ENCODE measurements around the gene LIMS1. TPM values are rescaled to one million over a fixed set of nuclear protein-coding genes. Genes with fewer than 3 reads are reported as not detected.

Gene LIMS1
- polyA plus RNA-seq, 3 donors, result 44.0 to 130 (median 124) TPM

DNA sequence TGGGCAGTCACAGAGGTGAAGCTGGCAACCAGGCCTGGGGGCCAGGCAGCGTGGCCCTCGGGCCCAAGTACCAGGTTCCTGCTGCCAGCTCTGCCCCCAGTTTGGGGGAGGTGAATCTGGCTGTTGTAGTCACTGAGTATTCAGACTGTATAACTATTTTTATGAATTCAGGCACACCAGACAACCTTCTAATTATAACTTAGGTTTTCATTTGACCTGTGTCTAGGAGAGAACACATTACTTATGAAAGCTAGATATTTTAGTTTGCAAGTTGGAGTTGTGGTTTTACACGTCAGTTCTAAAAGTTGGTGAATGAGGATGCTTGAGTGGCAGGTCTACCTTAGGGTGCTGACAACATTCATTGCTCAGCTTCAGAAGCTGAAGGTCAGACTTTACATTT lies 71.7 kb downstream of the LIMS1 start:
- Histone ChIP-seq H3K9ac (ENCODE audit: insufficient read depth, low read length, poor library complexity, severe bottlenecking) (no peak overlapping the region), H3K27me3 (ENCODE audit: control insufficient read depth in 2 of 2, insufficient read depth in 2 of 2, low read length in 2 of 2) (no peaks in the 10 kb centered on the region), H3K27ac (ENCODE audit: low read depth in 1 of 2, low read length in 2 of 2) (peak overlapping the region in 1 of 2 donors; percentile 58), H2AFZ (ENCODE audit: insufficient read depth, low read depth, low read length, poor library complexity, severe bottlenecking) (no peak overlapping the region), H3K4me3 (replicated peaks in 1 of 3; ENCODE audit: low read depth in 2 of 3, low read length in 3 of 3) (no peak overlapping the region), H3K9me3 (replicated peaks in 1 of 2; ENCODE audit: control insufficient read depth in 1 of 2, insufficient read depth in 1 of 2, low read length in 2 of 2) (no peaks in the 10 kb centered on the region), H3K36me3 (replicated peaks in 1 of 2; ENCODE audit: control insufficient read depth in 1 of 2, insufficient read depth in 2 of 2, low read length in 2 of 2) (peaks cover 5 to 58% of the 10 kb centered on the region in 2 donors), H3K4me2 (replicated peaks; ENCODE audit: extremely low read depth, low read length, poor library complexity, severe bottlenecking) (no peak overlapping the region), H4K20me1 (ENCODE audit: insufficient read depth, low read length) (peaks cover 76% of the 10 kb centered on the region), H3K79me2 (ENCODE audit: insufficient read depth, low read length) (peaks cover 100% of the 10 kb centered on the region), H3K4me1 (ENCODE audit: control insufficient read depth in 1 of 2, insufficient read depth in 2 of 2, low read length in 2 of 2) (no peaks in the 10 kb centered on the region)
- TF ChIP-seq, protein P1, sequence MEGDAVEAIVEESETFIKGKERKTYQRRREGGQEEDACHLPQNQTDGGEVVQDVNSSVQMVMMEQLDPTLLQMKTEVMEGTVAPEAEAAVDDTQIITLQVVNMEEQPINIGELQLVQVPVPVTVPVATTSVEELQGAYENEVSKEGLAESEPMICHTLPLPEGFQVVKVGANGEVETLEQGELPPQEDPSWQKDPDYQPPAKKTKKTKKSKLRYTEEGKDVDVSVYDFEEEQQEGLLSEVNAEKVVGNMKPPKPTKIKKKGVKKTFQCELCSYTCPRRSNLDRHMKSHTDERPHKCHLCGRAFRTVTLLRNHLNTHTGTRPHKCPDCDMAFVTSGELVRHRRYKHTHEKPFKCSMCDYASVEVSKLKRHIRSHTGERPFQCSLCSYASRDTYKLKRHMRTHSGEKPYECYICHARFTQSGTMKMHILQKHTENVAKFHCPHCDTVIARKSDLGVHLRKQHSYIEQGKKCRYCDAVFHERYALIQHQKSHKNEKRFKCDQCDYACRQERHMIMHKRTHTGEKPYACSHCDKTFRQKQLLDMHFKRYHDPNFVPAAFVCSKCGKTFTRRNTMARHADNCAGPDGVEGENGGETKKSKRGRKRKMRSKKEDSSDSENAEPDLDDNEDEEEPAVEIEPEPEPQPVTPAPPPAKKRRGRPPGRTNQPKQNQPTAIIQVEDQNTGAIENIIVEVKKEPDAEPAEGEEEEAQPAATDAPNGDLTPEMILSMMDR (IDR thresholded peaks at IDR 0.05), result no peak
- H3K27me3 Mint-ChIP-seq (ENCODE audit: low read depth in 3 of 3), result no peaks in the 10 kb centered on the region
- peak overlapping the region in 6 of 7 donors; percentile 21 to 87 (median 62) for H3K27ac Mint-ChIP-seq
- DNase-seq, result no peak
- peaks cover 66 to 79% of the 10 kb centered on the region in 2 donors for H3K36me3 Mint-ChIP-seq
- intact Hi-C loops (cut with micrococcal nuclease), result loop anchor here in 1 of 2 donors (10.0 kb wide), 1 partner anchor 109 kb away; the partner anchor contains the start of gene RANBP2
- no peak overlapping the region for H3K4me3 Mint-ChIP-seq
- WGBS (ENCODE audit: insufficient coverage), result 80% methylated on average over 1 of the region's 3 CpGs
- no peaks in the 10 kb centered on the region for H3K9me3 Mint-ChIP-seq
- peaks cover 28% of the 10 kb centered on the region for H3K4me1 Mint-ChIP-seq

DNA sequence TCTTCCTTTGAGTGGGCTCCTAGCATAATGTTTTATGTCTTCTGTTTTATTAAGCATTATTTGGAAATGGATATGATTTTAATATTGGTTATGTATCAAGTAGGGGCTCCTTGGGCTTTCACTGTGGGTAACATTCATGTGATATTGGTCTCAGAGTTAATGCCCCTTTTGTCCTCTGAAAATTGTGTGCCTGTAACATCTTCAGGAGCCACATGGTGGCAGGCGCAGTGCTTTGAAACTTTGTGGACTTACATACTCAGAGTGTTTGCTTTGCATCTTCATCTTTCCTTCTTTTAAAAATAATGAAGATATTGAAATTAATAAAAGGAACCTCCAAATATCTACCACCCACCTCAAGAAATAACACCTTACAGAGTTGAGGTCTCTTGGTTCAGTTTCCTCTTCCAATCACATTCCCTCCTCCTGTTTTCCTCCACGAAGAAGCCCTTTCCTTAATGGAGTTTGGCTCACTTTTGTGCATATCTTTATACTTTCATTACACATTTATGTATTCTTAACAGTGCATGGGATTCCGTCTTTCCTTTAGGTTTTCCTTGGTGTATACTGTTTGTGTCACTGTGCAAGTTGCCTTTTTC lies 73.5 kb downstream of the LIMS1 start:
- no peak overlapping the region for H3K9ac ChIP-seq (ENCODE audit: insufficient read depth, low read length, poor library complexity, severe bottlenecking)
- peaks cover 97% of the 10 kb centered on the region for H3K79me2 ChIP-seq (ENCODE audit: insufficient read depth, low read length)
- no peaks in the 10 kb centered on the region for H3K4me1 ChIP-seq (ENCODE audit: control insufficient read depth in 1 of 2, insufficient read depth in 2 of 2, low read length in 2 of 2)
- no CpG with 5 or more reads among the region's 3 CpGs for WGBS (ENCODE audit: insufficient coverage)
- Mint-ChIP-seq H3K4me3 (no peak overlapping the region), H3K27me3 (ENCODE audit: low read depth in 3 of 3) (no peaks in the 10 kb centered on the region), H3K4me1 (peaks cover 35% of the 10 kb centered on the region), H3K27ac (peak overlapping the region in 1 of 7 donors; percentile 15), H3K36me3 (peaks cover 61 to 69% of the 10 kb centered on the region in 2 donors), H3K9me3 (no peaks in the 10 kb centered on the region)
- TF ChIP-seq, protein P1 (IDR thresholded peaks at IDR 0.05), result peak; percentile 68
- H2AFZ ChIP-seq (ENCODE audit: insufficient read depth, low read depth, low read length, poor library complexity, severe bottlenecking), result no peak overlapping the region
- H3K27me3 ChIP-seq (ENCODE audit: control insufficient read depth in 2 of 2, insufficient read depth in 2 of 2, low read length in 2 of 2), result no peaks in the 10 kb centered on the region
- H3K36me3 ChIP-seq (replicated peaks in 1 of 2; ENCODE audit: control insufficient read depth in 1 of 2, insufficient read depth in 2 of 2, low read length in 2 of 2), result peaks cover 11 to 54% of the 10 kb centered on the region in 2 donors
- no peak overlapping the region for H3K4me3 ChIP-seq (replicated peaks in 1 of 3; ENCODE audit: low read depth in 2 of 3, low read length in 3 of 3)
- H3K9me3 ChIP-seq (replicated peaks in 1 of 2; ENCODE audit: control insufficient read depth in 1 of 2, insufficient read depth in 1 of 2, low read length in 2 of 2), result no peaks in the 10 kb centered on the region
- peak in 1 of 3 donors; percentile 36 for DNase-seq
- intact Hi-C loops (cut with micrococcal nuclease), result loop anchor here in 1 of 2 donors (10.0 kb wide), 1 partner anchor 107 kb away; the partner anchor contains the start of gene RANBP2
- H3K27ac ChIP-seq (ENCODE audit: low read depth in 1 of 2, low read length in 2 of 2), result no peak overlapping the region
- H4K20me1 ChIP-seq (ENCODE audit: insufficient read depth, low read length), result peaks cover 87% of the 10 kb centered on the region
- no peak overlapping the region for H3K4me2 ChIP-seq (replicated peaks; ENCODE audit: extremely low read depth, low read length, poor library complexity, severe bottlenecking)

Measured in CD14-positive monocyte (primary cell).